DOHH2 (cell line): ENCODE measurements around the gene ABHD13.

ENCODE experiments used
- EZH2phosphoT487 ChIP-seq: fragments of 200-600 bp; sonication (generic); IDR thresholded peaks from 2 replicates; pipeline ENCODE4 v1.6.1; 2017; ENCODE audit warnings: borderline replicate concordance, mild to moderate bottlenecking, antibody characterized with exemption, low read length, moderate library complexity, mixed read lengths
- TF ChIP-seq, protein P1 (sequence below): fragments of 200-600 bp; sonication (generic); IDR thresholded peaks from one replicate; pipeline ENCODE4 v1.5.1; 2014; ENCODE audit warnings: antibody characterized with exemption, mild to moderate bottlenecking, low read depth, low read length; ENCODE audit not compliant: poor library complexity, severe bottlenecking

DNA sequence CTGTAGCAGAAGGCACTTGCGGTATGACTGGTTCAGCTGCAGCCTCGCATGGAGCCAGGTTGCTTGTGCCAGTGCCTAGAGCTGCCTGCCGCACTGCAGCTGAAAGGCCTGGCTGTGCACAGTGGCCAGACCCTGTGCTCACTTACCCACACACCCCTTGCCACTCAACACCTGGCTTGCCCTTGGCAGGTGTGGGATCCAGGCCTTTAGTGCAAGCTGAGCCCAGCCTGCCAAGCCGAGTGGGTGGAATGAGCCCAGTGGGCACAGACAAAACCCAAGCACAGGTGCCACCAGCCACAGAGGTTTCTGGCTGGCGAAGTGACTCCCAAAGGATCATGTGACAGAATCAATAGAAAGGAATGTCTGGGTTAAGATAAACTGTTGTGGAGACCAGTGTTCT lies 22.3 kb upstream of the ABHD13 start:
- TF ChIP-seq, protein P1, sequence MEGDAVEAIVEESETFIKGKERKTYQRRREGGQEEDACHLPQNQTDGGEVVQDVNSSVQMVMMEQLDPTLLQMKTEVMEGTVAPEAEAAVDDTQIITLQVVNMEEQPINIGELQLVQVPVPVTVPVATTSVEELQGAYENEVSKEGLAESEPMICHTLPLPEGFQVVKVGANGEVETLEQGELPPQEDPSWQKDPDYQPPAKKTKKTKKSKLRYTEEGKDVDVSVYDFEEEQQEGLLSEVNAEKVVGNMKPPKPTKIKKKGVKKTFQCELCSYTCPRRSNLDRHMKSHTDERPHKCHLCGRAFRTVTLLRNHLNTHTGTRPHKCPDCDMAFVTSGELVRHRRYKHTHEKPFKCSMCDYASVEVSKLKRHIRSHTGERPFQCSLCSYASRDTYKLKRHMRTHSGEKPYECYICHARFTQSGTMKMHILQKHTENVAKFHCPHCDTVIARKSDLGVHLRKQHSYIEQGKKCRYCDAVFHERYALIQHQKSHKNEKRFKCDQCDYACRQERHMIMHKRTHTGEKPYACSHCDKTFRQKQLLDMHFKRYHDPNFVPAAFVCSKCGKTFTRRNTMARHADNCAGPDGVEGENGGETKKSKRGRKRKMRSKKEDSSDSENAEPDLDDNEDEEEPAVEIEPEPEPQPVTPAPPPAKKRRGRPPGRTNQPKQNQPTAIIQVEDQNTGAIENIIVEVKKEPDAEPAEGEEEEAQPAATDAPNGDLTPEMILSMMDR, result no peak
- no peak for TF ChIP-seq EZH2phosphoT487
